ENCODE data around the gene TMSB15C.

GRCh38 chrX:104047171-104047570 is 28.9 kb downstream of the TMSB15C start:
- TF ChIP-seq, protein P1, sequence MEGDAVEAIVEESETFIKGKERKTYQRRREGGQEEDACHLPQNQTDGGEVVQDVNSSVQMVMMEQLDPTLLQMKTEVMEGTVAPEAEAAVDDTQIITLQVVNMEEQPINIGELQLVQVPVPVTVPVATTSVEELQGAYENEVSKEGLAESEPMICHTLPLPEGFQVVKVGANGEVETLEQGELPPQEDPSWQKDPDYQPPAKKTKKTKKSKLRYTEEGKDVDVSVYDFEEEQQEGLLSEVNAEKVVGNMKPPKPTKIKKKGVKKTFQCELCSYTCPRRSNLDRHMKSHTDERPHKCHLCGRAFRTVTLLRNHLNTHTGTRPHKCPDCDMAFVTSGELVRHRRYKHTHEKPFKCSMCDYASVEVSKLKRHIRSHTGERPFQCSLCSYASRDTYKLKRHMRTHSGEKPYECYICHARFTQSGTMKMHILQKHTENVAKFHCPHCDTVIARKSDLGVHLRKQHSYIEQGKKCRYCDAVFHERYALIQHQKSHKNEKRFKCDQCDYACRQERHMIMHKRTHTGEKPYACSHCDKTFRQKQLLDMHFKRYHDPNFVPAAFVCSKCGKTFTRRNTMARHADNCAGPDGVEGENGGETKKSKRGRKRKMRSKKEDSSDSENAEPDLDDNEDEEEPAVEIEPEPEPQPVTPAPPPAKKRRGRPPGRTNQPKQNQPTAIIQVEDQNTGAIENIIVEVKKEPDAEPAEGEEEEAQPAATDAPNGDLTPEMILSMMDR (IDR thresholded peaks at IDR 0.05) = no peak
- TF ChIP-seq EP300 (IDR thresholded peaks at IDR 0.05) = no peak
